Mammary epithelial cell (primary cell): ENCODE measurements around the gene CCDC184.

Source experiments
- CTCF ChIP-seq, 2 donors: IDR thresholded peaks in 1 of 2; conservative IDR thresholded peaks in 1 of 2; 2 replicates each; pipeline ENCODE4 v1.5.1; 2011 to 2012; ENCODE audit warnings: inconsistent platforms in 2 of 2, low read length in 2 of 2, mild to moderate bottlenecking in 2 of 2, control low read depth in 1 of 2, low read depth in 1 of 2; ENCODE audit not compliant: insufficient read depth in 1 of 2; ENCODE audit errors: extremely low read depth in 1 of 2
- EZH2 ChIP-seq: IDR thresholded peaks from 2 replicates; pipeline ENCODE4 v1.6.1; 2012; ENCODE audit warnings: low read length, inconsistent platforms, borderline replicate concordance

- TF ChIP-seq CTCF (conservative IDR thresholded peaks at IDR 0.05 in 1 of 2, IDR thresholded peaks at IDR 0.05 in 1 of 2; ENCODE audit: extremely low read depth in 1 of 2, insufficient read depth in 1 of 2, low read depth in 1 of 2, low read length in 2 of 2) (no peak), EZH2 (no peak)
Measured at GRCh38 chr12:48203192-48203591, 19.7 kb downstream of the CCDC184 start, which contains the start of gene OR10AD1.
